ENCODE measurements around the gene FLT3LG.
"Not testable (repeated sequence)": the region's sequence is repeated elsewhere in the genome, so short reads cannot be mapped to it uniquely, and the experiment has no call there.

The FLT3LG gene

DNA sequence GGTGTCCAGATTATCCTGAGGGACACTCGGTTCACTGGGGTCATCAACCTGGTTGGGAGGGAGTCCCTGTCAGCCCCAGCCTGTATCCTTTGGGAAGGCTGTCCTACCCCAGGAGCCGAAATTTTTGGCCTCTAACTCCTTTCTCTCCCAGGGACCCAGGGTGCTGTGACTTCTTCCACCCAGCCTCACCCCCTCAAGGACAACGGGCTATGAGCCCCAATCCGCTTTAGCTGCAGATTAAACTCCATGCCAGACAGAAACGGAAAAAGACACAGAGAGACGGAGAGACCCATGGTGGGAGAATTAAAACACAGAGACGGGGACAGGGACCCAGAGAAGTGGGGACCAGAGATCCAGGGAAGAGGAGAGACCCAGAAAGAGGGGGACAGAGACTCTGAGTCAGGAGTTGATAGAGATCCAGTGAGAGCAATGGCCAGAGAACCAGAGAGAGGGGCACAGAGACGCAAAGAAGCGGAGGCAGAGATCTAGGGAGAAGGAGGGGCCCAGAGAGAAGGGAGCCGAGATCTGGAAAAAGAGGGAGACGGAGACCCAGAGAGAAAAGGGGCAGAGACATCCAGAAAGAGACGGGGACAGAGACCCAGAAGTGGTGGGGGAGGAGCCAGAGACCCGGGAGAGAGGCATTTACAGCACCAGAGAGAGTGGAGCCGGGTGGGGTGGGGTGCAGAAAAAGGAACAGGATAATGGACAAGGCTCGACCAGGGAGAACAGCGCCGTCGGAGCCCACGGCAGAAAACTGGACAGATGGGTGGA lies 33.4 kb upstream of the FLT3LG start:
- DNase-seq (ENCODE audit: low spot score), result no peak

DNA sequence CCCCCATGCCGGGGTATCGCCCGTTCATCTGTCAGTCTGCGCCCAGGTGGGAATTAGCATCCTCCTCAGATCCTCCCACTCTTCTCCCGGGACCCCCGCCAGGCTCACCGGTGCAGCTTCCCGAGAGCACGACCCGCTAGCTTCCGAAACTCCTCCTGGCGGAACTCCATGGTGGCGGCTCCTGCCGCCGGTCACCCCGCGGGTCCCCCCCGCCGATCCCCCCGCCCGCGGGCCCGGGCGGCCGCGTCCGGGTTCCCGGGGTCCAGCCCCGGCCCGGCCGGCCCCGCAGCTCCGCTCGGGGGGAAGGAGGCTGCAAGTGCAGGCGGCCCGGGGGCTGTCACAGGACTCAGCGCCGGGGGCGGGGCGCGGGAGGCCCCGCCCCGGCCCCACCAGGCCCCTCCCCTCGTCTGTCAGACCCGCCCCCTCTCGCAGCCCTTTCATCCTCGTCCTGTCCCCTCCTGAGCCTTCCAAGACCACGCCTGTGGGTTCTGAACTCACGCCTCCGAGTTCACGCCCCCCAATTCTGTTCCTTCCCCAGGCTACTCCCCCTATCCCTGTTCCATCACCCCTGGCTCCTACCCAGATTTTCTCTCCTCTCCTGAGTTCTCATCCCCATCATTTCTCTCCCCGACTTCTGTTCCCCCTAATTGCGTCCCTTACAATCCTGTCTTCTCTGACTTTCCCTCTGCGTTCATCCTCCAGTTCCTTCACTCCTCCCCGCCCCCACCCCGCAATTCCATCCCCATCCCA lies 32.6 kb upstream of the FLT3LG start, which contains the start of gene SLC17A7:
SLC17A7 (minus strand) TSS at position 318 of the 750 bp plus-strand sequence; CDS start at position 170, 148 bp downstream.
- DNase-seq (ENCODE audit: low spot score), result peak; percentile 67

DNA sequence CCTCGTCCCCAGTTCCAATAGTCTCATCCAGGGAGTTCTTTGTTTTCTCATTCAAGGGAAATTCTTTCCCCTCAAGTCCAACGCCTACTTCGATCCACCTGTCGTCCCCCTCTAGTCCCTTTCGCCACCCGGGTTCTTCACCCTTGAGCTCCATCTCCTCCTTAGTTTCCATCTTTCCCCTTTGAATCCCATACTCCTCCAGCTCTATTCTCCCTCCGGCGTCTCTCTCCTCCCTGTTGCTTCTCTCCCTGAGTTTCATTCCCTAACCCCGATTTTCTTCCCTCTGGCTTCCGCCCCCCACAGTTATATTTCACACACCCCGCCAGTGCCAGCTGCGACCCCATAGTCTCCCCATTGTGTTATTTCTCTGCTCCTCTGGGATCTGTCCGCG lies 32.1 kb upstream of the FLT3LG start:
- no peak for DNase-seq (ENCODE audit: low spot score)

DNA sequence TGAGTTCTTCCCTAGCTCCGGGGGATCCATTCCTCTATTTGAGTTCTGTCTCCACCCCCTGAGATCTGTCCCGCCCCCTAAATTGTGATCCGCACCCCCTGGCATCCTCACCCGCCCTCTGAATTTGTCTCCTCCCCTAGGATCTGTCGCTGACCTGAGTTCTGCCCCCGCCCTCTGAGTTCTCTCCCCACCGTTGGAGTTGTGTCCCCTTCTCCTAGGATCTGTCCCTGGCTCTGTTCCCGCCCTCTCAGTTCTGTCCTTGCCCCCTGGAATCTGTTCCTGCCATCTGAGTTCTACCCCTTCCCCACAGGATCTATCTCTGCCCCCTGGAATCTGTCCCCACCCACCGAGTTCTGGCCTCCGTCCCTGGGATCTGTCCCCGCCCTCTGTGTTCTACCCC lies 31.7 kb upstream of the FLT3LG start:
- no peak for DNase-seq (ENCODE audit: low spot score)

DNA sequence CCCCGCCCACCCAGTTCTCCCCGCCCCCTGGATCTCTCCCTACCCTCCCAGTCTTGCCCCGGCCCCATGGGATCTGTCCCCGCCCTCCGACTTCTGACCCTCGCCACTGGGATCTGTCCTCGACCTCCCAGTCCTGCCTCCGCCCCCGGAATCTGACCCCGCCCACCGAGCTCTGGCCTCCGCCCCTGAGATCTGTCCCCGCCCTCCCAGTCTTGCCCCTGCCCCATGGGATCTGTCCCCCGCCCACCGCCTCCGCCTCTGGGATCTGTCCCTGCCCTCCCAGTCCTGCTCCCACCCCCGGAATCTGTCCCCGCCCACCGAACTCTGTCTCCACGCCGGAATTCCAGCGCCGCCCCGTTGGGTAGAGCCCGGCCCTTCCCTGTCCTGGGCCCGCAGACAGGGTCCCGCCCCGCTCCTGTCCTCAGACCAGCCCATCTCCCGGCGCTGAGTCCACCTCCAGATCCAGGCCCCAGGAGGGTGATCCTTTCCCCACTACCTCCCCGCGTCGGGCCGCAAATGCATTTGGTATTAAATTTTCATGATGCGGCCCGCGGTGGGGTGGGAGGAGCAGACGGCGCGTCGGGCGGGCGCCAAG lies 31.1 kb upstream of the FLT3LG start:
- DNase-seq (ENCODE audit: low spot score), result peak; percentile 91

DNA sequence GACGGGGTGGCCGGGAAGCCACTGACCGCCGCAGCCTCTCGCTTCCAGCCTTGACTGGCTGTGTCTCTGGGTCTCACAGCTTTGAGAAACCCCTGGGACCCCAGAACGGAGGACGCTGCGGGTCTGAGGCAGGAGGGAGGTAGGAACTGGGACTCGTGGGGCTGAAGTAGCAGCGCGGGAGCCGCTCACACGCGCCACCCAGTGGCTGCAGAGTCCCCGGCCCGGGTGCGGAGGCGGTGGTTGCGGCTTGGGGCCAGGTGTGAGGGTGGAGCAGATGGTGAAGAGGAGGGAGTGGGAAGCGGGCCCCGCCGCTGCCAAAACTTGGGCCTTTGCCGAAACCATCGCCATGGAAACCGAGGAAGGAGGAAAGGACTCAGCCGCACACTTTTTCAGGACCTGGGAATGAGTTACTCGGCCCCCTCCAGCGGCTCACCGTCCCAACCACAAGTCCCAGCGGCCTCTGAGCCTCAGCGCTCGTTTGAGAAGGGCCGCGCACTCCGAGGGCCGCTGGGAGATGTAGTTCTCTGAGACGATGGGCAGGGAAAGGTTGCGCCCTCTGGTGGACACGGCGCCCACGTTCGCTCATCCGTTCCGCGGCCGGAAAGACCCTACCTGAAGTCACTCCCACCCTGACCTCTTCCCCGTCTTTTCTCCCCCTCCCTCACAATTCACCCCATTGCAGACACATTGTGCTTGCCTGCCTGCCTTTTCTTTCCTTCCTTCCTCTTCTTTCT lies 30.5 kb upstream of the FLT3LG start:
- DNase-seq (ENCODE audit: low spot score), result peak; percentile 93

DNA sequence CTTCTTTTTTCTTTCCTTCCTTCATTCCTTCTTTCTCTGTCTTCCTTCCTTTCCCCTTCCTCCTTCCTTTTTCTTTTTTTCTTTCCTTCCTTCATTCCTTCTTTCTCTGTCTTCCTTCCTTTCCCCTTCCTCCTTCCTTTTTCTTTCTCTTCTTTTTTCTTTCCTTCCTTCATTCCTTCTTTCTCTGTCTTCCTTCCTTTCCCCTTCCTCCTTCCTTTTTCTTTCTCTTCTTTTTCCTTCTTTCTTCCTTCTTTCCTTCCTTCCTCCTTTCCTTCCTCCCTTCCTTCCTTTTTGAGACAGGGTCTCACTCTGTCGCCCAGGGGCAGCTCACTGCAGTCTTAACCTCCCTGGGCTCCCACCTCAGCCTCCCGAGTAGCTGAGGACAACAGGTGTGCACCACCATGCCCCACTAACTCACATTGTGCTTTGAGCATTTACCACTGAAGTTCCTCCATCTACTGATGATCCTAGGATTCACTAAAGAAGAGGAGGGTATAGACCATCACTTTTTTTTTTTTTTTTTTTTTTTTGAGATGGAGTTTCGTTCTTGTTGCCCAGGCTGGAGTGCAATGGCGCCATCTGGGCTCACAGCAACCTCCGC lies 29.8 kb upstream of the FLT3LG start:
- DNase-seq (ENCODE audit: low spot score), result not testable (repeated sequence)

DNA sequence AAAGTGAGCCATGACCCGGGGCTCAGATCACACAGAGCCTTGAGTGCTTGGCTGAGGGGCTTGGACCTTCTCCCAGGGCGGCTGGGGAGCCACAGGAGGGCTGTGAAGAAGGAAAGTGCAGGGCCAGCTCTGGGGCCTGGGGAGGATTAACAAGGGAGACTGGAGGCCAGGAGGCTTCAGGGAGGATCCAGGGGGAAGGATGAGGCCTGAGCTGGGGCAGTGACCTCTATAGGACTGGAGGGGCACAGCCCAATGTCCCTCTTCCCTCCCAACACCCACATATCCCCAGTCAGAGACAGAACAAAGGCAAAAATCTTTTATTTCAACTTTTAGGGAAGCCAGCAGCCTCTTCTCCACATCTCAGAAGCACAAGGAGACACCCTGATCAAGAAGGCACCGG lies 28.0 kb upstream of the FLT3LG start:
- DNase-seq (ENCODE audit: low spot score), result no peak

DNA sequence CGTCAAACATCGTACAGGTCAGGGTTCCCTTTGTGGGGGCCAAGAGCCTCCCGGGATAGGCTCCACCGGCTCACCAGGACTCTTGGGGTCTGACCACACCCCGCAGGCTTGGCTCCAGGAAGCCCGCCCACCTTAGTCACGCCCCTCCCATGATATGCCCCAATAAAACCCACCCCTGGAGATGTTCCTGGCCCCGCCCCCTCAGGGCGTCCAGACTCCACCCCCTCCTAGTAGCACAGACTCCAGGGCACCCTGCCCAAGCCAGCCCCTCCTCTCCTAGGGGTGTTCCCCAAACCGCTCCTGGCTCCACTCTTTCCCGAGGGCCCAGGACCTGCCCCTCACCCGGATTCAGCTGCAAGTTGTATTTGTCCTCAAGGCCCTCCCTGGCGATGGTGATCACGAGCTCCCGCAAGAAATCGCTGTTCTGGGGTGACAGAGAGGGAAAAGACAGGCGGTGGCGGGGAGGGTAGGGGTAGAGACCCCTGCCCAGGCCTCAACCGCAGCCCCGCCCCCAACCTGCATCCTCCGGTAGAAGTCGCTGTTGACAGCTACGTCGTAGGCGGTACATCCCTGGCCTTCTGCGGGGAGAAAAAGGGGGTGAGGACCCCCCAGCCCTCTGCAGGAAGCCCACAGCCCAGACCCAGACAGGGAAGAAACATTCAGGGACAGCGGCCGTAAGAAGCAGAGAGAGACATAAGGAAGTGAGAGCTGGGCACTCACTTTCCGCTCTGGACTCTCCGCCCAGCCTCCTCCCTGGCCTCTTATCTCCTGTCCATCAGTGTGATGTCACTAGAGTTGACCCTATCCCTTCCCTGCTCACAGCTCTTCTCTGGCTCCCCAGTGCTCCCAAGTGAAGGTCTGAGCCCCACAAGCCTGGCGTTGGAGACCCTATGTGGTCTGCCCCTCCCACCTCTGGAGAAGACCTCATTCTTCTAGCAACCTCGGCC lies 26.3 kb upstream of the FLT3LG start:
- no peak for DNase-seq (ENCODE audit: low spot score)

DNA sequence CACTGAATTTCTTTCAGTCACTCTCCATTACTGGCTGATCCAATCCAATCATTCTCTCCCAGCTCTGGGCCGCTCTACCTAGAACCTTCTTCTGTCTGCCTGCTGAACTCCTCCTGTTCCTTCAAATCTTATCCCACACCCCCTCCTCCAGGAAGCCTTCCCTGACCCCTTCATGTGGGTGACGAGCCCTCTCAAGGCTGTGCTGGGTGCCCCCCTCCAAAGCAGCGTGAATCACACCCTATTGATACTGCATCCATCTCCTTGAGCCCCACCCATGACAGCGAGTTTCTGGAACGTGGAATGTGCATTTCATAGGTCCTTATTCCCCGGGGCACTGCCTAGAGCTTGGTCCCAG lies 25.6 kb upstream of the FLT3LG start:
- no peak for DNase-seq (ENCODE audit: low spot score)

DNA sequence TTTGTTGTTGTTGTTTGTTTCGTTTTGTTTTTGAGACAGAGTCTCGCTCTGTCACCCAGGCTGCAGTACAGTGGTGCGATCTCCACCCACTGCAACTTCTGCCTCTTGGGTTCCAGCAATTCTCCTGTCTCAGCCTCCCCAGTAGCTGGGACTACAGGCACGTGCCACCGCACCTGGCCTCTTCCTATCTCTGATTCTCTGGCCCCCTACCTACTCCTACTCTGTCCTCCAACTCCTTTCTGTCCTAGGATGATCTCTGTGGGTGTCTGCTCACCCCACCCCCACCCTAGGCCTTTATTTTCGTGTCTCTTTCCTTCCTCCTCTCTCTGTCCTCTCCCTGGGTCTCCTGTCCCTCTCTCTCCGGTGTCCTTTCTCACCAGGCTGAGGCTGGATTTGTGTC lies 23.6 kb upstream of the FLT3LG start:
- DNase-seq (ENCODE audit: low spot score), result no peak

DNA sequence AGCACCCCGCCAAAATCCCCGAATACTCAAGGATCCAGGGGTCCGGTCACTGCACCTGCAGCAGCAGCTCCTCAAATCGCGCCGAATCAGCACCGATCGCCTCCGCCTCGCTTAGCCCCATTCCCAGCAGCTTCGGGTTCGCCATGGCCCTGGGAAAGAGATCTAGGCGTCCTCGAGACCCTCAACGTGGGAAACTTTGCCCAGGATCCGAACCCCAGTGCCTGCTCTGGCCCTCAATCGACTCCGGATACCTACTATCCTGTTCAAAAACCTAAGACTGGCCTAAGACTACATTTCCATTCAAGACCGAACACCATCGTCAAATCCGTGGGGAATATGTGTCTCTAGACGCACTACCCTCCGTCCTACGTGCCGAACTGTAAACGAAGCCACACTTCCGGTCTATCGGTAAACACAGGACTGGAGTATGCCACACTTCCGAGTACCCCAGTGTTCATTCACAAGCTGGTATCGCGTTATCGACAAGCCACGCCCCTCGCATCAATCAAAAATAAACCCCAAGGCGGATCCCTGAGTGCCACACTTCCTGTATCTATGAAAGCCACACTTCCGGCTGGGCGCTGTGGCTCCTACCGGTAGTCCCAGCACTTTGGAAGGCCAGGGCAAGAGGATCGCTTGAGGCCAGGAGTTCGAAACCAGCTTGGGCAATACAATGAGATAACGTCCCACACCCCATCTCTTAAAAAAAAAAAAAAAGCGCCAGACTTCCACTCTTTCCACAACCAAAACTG lies 22.4 kb upstream of the FLT3LG start, which contains the start of gene PIH1D1:
PIH1D1 (minus strand) TSS at position 385 of the 752 bp plus-strand sequence; CDS start at position 145, 240 bp downstream.
- DNase-seq (ENCODE audit: low spot score), result peak; percentile 92

DNA sequence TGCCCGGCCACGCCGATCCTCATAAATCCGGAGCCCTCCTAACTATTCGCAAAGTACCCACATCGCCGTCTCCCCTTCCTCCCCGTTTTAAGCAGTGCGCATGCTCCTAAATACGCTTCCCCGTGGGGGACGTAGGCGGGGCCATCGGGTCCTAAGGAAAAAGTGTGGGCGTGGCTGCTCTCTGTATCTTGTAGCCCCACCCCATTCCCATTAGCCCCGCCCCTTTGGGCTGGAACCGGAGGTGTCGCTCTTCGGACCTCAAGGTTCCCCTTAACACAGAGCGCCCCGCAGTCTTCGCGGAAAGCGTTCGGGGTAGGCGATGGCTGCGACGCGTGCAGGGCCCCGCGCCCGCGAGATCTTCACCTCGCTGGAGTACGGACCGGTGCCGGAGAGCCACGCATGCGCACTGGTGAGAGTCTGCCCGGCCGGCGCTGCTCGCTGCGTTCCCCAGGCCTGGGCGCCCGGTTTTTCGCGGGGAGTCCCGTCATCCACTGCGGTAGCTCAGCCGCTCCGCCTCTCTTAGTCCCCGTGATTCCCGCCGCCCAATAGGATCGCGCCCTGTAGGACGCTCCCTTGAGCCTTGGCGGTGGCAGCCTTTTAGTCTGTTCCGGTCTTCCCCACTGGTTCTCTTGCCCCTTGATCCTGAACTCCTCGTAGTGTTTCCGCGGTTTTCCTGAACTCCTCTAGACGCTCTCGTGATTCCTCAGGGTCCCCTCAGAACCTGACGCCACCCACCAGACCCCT lies 20.8 kb upstream of the FLT3LG start, which contains the start of gene ALDH16A1:
ALDH16A1 (plus strand) TSS at position 213 of the 744 bp plus-strand sequence; CDS start at position 320, 107 bp downstream.
- DNase-seq (ENCODE audit: low spot score), result peak; percentile 98

DNA sequence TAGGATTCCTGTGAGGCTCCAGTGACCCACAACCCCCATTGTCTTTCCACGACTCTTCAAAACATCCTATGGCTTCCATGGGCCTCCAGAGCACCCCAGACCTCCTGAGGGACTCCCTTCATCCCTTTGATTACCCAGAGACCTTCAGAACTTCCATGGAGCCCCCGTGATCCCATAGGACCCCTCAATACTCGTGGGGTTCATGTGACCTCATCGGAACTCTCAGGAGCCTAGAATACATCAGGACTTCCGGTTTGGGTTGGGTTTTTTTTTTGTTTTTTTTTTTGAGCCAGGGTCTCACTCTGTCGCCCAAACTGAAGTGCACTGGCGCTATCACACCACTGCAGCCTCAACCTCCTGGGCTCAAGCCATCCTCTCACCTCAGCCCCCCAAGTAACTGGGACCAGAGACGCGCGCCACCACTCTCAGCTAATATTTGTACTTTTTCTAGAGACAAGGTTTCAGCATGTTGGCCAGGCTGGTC lies 20.2 kb upstream of the FLT3LG start:
- DNase-seq (ENCODE audit: low spot score), result no peak

DNA sequence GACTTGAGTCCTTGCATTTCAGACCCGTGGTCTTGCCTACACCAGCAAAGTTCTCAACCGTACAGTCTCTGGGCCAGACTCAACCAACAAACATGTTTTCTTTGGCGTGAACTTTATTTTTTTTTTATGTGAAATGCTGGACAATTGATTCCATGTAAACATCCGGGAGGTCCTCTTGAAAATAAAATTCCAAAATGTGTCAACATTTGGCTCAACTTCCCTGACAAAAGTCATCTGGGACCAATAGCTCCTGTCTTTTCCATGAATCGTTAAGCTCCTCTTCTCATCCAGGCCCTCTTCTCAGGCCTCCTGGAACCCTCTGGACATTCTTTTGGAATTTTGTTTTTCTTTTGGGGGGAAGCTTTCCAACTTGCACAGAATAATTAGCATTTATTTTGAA lies 18.2 kb upstream of the FLT3LG start:
- no peak for DNase-seq (ENCODE audit: low spot score)

DNA sequence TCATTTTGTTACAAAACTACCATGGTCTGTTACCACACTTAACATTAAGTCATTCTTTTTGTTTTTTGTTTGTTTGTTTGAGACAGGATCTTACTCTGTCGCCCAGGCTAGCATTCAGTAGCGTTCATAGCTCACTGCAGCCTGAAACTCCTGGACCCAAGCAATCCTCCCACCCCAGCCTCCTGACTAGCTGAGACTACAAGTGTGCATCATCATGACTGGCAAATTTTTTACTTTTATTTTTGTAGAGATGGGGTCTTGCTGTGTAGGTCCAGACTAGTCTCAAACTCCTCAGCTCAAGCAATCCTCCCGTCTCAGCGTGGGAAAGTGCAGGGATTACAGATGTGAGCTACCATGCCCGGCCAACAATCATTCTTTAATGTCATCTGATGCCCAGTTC lies 17.7 kb upstream of the FLT3LG start:
- no peak for DNase-seq (ENCODE audit: low spot score)

DNA sequence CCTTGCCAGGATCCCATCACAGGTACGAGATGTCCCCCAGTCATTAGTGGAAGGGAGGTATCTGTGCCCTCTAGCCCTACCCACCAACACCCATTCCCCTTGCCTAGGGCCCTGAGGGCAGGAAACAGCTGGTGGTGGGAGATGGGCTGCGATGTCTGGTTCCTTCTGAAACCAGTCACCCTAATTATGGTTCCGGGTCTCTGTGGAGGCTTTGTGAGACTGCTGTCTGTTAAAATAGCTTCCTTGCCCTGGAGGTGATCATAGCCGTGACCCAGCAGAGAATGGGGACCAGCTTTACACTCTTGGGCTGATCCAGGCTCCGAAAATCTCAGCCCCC lies 15.5 kb upstream of the FLT3LG start:
- no peak for DNase-seq (ENCODE audit: low spot score)

DNA sequence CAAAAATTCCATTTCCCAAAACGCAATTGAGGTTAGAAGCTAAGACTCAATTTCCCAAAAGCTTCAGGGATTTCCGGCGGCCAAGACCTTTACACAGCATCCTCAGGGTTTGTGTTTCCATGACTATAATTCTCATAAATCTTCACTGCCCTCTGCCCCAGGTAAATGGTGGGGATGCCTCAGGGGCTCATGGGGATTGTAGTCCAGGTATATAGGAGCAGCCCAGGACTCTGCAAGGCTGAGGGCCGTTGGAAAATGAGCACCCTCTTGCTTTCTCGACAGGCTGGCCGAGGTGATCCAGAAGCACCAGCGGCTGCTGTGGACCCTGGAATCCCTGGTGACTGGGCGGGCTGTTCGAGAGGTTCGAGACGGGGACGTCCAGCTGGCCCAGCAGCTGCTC lies 14.6 kb upstream of the FLT3LG start:
- no peak for DNase-seq (ENCODE audit: low spot score)

DNA sequence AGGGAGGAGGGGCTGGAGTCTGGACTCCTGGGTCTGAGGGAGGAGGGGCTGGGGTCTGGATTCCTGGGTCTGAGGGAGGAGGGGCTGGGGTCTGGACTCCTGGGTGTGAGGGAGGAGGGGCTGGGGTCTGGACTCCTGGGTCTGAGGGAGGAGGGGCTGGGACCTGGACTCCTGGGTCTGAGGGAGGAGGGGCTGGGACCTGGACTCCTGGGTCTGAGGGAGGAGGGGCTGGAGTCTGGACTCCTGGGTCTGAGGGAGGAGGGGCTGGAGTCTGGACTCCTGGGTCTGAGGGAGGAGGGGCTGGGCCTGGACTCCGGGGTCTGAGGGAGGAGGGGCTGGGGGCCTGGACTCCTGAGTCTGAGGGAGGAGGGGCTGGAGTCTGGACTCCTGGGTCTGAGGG lies 12.9 kb upstream of the FLT3LG start:
- not testable (repeated sequence) for DNase-seq (ENCODE audit: low spot score)

Data from AG08396 (cell line).